Hepatocyte (in vitro differentiated cells): ENCODE results near the gene NCOR2. TPM values are rescaled to one million over a fixed set of nuclear protein-coding genes. Genes with fewer than 3 reads are reported as not detected.

Source experiments
- DNase-seq: peaks from one replicate; pipeline ENCODE4 v3.0.0-alpha.2; 2016; ENCODE audit warnings: low spot score
- H2AFZ ChIP-seq: fragments of 200-600 bp; sonication (generic); 2 replicates; pipeline ENCODE4 v1.6.0; 2016; ENCODE audit warnings: antibody characterized with exemption, mild to moderate bottlenecking
- H3K27ac ChIP-seq: fragments of 200-600 bp; sonication (generic); 2 replicates; pipeline ENCODE4 v1.5.1; 2016; ENCODE audit warnings: mild to moderate bottlenecking
- H3K27me3 ChIP-seq: fragments of 200-600 bp; sonication (generic); 2 replicates; pipeline ENCODE4 v1.6.1; 2016
- H3K36me3 ChIP-seq: fragments of 200-600 bp; sonication (generic); replicated peaks from 2 replicates; pipeline ENCODE4 v1.5.1; 2016; ENCODE audit warnings: low read depth; ENCODE audit not compliant: insufficient read depth
- H3K4me1 ChIP-seq: fragments of 200-600 bp; sonication (generic); 2 replicates; pipeline ENCODE4 v1.5.1; 2016; ENCODE audit warnings: mild to moderate bottlenecking, moderate library complexity; ENCODE audit not compliant: insufficient read depth
- H3K4me2 ChIP-seq: fragments of 200-600 bp; sonication (generic); 2 replicates; pipeline ENCODE4 v1.6.0; 2016
- H3K4me3 ChIP-seq: fragments of 200-600 bp; sonication (generic); 2 replicates; pipeline ENCODE4 v1.5.1; 2016; ENCODE audit warnings: mild to moderate bottlenecking
- H3K79me2 ChIP-seq: fragments of 200-600 bp; sonication (generic); 2 replicates; pipeline ENCODE4 v1.6.0; 2017; ENCODE audit warnings: mild to moderate bottlenecking
- H3K9me2 ChIP-seq: fragments of 200-600 bp; sonication (generic); replicated peaks from 2 replicates; pipeline ENCODE4 v1.6.0; 2017; ENCODE audit warnings: mild to moderate bottlenecking; ENCODE audit not compliant: insufficient read depth
- H3K9me3 ChIP-seq: fragments of 200-600 bp; sonication (generic); 2 replicates; pipeline ENCODE4 v1.5.1; 2016; ENCODE audit warnings: low read depth, mild to moderate bottlenecking
- H4K20me1 ChIP-seq: fragments of 200-600 bp; sonication (generic); 2 replicates; pipeline ENCODE4 v1.6.0; 2016; ENCODE audit warnings: mild to moderate bottlenecking; ENCODE audit not compliant: insufficient read depth, poor library complexity, severe bottlenecking
- CTCF ChIP-seq: fragments of 200-600 bp; sonication (generic); IDR thresholded peaks from 2 replicates; pipeline ENCODE4 v1.5.1; 2016; ENCODE audit warnings: antibody characterized with exemption, mild to moderate bottlenecking; ENCODE audit not compliant: poor library complexity
- EZH2 ChIP-seq: fragments of 200-600 bp; sonication (generic); IDR thresholded peaks from 2 replicates; pipeline ENCODE4 v1.6.1; 2016; ENCODE audit warnings: antibody characterized with exemption, mild to moderate bottlenecking, borderline replicate concordance
- EZH2phosphoT487 ChIP-seq: fragments of 200-600 bp; sonication (generic); IDR thresholded peaks from one replicate; pipeline ENCODE4 v1.6.1; 2018; ENCODE audit warnings: antibody characterized with exemption, mild to moderate bottlenecking, low read depth, moderate library complexity; ENCODE audit not compliant: unreplicated experiment, severe bottlenecking
- WGBS: methylation state at CpG from one replicate; pipeline ENCODE4 v1.1.6; 2016; ENCODE audit warnings: low lambda C conversion rate; ENCODE audit errors: missing lambda C conversion rate; 5-methylcytosine and 5-hydroxymethylcytosine counted together
- polyA plus RNA-seq: library from polyadenylated mRNA; unstranded; fragments of >200 nt; fragmentation: Nextera tagmentation; extraction: Ambion mirVana; gene quantifications from 2 replicates; pipeline ENCODE4 v1.2.1, GENCODE V29; 2016
- total RNA-seq: library from RNA; depleted of rRNA; stranded (reverse); fragments of >200 nt; gene quantifications from 2 replicates; pipeline ENCODE4 v1.2.3, GENCODE V29; 2014

NCOR2 gene
- total and polyA plus RNA-seq, 2 experiments from 2014 or later = 40.3 to 121 TPM

- peak overlapping the region; percentile 84 for H3K27ac ChIP-seq
- H3K36me3 ChIP-seq = no peaks in the 10 kb centered on the region
- H3K79me2 ChIP-seq = no peaks in the 10 kb centered on the region
- H3K27me3 ChIP-seq = no peaks in the 10 kb centered on the region
- no peaks in the 10 kb centered on the region for H4K20me1 ChIP-seq
- peak overlapping the region; percentile 52 for H3K4me2 ChIP-seq
- no peaks in the 10 kb centered on the region for H3K9me2 ChIP-seq
- H3K4me3 ChIP-seq = no peak overlapping the region
- WGBS = 34% methylated on average over 6 of the region's 6 CpGs
- peaks cover 46% of the 10 kb centered on the region for H3K4me1 ChIP-seq
- no peaks in the 10 kb centered on the region for H3K9me3 ChIP-seq
- no peak overlapping the region for H2AFZ ChIP-seq
- peak; percentile 38 for DNase-seq
- TF ChIP-seq EZH2 = no peak
- no peak for TF ChIP-seq CTCF
- no peak for TF ChIP-seq EZH2phosphoT487
These were observed 36.9 kb upstream of the NCOR2 start for GRCh38 chr12:124604264-124604680.

DNA sequence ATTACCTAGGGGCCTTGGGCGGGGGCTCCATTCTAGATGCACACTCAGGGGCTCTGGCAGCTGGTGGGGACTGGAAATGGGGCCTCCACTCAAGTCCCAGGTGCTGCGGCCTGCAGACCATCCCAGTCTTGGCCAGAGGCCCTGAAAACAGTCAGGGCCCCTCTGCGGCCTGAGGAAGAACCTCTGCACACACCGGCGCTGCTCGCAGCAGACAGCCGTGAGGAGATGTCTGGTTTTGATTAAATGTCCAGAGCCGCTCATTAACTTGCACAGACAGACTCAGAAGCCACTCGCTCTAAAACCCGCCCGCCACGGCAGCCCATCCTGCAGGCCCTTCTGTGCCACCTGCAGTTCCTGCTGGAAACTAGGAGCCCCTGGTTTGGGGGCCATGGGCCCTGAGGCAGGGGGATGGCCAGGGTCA, 36.4 kb upstream of the NCOR2 start:
- Histone ChIP-seq H3K4me1 (peaks cover 43% of the 10 kb centered on the region), H2AFZ (no peak overlapping the region), H3K4me2 (peak overlapping the region; percentile 52), H3K79me2 (no peaks in the 10 kb centered on the region), H3K27me3 (no peaks in the 10 kb centered on the region), H3K9me2 (no peaks in the 10 kb centered on the region), H3K27ac (peak overlapping the region; percentile 84), H4K20me1 (no peaks in the 10 kb centered on the region), H3K4me3 (no peak overlapping the region), H3K36me3 (no peaks in the 10 kb centered on the region), H3K9me3 (no peaks in the 10 kb centered on the region)
- no peak for TF ChIP-seq EZH2
- no peak for TF ChIP-seq CTCF
- no peak for TF ChIP-seq EZH2phosphoT487
- DNase-seq = peak; percentile 52
- WGBS = 36% methylated on average over 11 of the region's 12 CpGs

DNA sequence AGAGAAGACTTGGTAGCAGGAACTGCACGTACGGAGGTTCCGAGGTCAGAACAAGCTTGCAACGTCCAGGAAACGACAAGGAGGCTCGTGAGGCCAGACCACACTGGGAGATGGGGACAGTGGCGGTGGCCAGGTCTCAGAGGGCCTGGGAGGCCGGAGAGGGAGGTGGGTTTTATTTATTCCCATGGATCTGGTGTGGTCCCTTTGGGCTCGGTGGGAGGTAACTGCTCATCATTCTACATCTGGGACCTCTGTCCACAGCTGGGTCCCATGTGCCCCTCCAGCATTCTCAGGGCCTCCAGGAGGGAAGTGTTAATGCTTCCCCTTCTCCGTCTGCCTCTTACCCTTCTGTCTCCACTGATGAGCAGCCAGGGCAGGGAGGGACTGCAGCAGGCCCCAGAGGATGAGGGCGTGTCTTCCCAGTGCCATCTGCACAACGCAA, 35.7 kb upstream of the NCOR2 start:
- H3K27ac ChIP-seq = peak overlapping the region; percentile 84

More for the DNA sequence above, 35.7 kb upstream of the NCOR2 start:
- peak overlapping the region; percentile 52 for H3K4me2 ChIP-seq
- no peaks in the 10 kb centered on the region for H3K9me2 ChIP-seq
- peaks cover 36% of the 10 kb centered on the region for H3K4me1 ChIP-seq
- no peaks in the 10 kb centered on the region for H3K9me3 ChIP-seq
- no peak for TF ChIP-seq EZH2phosphoT487
- no peak for TF ChIP-seq EZH2
- TF ChIP-seq CTCF = no peak
- H3K79me2 ChIP-seq = no peaks in the 10 kb centered on the region
- DNase-seq = no peak
- 67% methylated on average over 12 of the region's 12 CpGs for WGBS
- H3K36me3 ChIP-seq = no peaks in the 10 kb centered on the region
- H2AFZ ChIP-seq = no peak overlapping the region
- H3K4me3 ChIP-seq = no peak overlapping the region
- no peaks in the 10 kb centered on the region for H3K27me3 ChIP-seq
- H4K20me1 ChIP-seq = no peaks in the 10 kb centered on the region
